SK-N-SH (cell line): Measurements from ENCODE around the gene IQGAP1. TPM values are rescaled to one million over a fixed set of nuclear protein-coding genes. Genes with fewer than 3 reads are reported as not detected.
A peak's percentile ranks its signal among the peaks of the same experiment; 100 is the strongest.

Experiments used
- CTCF ChIA-PET: fragments of 300-600, 350-600 bp; formaldehyde crosslinking; extraction: SDS; loops from one replicate; lab custom pipeline; 2021; lab: Yijun Ruan, JAX
- POLR2A ChIA-PET: fragments of 350-600 bp; sonication (Branson Sonifier 250); formaldehyde crosslinking; extraction: SDS; loops from one replicate; lab custom pipeline; 2020; ENCODE audit warnings: antibody characterized with exemption, inconsistent platforms; lab: Yijun Ruan, JAX
- DNase-seq: peaks from one replicate; pipeline ENCODE4 v3.0.0; 2012
- H2AFZ ChIP-seq: fragments of 200-600 bp; sonication (generic); 2 replicates; pipeline ENCODE4 v1.8.1; 2016; ENCODE audit warnings: antibody characterized with exemption, mild to moderate bottlenecking, low read depth
- H3F3A ChIP-seq: fragments of 200-600 bp; sonication (generic); replicated peaks from 2 replicates; pipeline ENCODE3; 2016; ENCODE audit warnings: antibody characterized with exemption, mild to moderate bottlenecking; ENCODE audit not compliant: insufficient read depth
- H3K27ac ChIP-seq, 2 experiments: fragments of 200-500 bp in 1 of 2; fragments of 200-600 bp in 1 of 2; sonication (Bioruptor generic) in 1 of 2; sonication (generic), shearing (Covaris generic) in 1 of 2; 2 replicates each; pipeline versions ENCODE4 v1.5.1 to v1.6.1; 2014 to 2016; ENCODE audit warnings: low read depth in 2 of 2, inconsistent platforms in 1 of 2, low read length in 1 of 2, mild to moderate bottlenecking in 1 of 2, mixed read lengths in 1 of 2
- H3K27me3 ChIP-seq: fragments of 200-600 bp; sonication (generic), shearing (Covaris generic); 2 replicates; pipeline ENCODE4 v1.6.1; 2016; ENCODE audit warnings: mixed run types; ENCODE audit not compliant: insufficient read depth
- H3K36me3 ChIP-seq, 2 experiments: fragments of 200-500 bp in 1 of 2; fragments of 200-600 bp in 1 of 2; sonication (Bioruptor generic) in 1 of 2; sonication (generic) in 1 of 2; replicated peaks in 1 of 2; 2 replicates each; pipeline versions ENCODE3 to v1.5.1; 2014 to 2016; ENCODE audit warnings: low read length in 1 of 2, mild to moderate bottlenecking in 1 of 2; ENCODE audit not compliant: insufficient read depth in 2 of 2, control insufficient read depth in 1 of 2
- H3K4me1 ChIP-seq, 2 experiments: fragments of 200-500 bp in 1 of 2; fragments of 200-600 bp in 1 of 2; sonication (Bioruptor generic) in 1 of 2; sonication (generic), shearing (Covaris generic) in 1 of 2; 2 replicates each; pipeline versions ENCODE4 v1.5.1 to v1.6.1; 2014 to 2016; ENCODE audit warnings: low read depth in 1 of 2, low read length in 1 of 2, mixed run types in 1 of 2; ENCODE audit not compliant: insufficient read depth in 2 of 2, control insufficient read depth in 1 of 2
- H3K4me2 ChIP-seq: fragments of 200-600 bp; sonication (generic), shearing (Covaris generic); 2 replicates; pipeline ENCODE4 v1.6.1; 2017; ENCODE audit warnings: mixed run types
- H3K4me3 ChIP-seq, 2 experiments: fragments of 200-500 bp in 1 of 2; fragments of 200-600 bp in 1 of 2; sonication (Bioruptor generic) in 1 of 2; sonication (generic), shearing (Covaris generic) in 1 of 2; 2 replicates each; pipeline versions ENCODE4 v1.5.1 to v1.8.1; 2014 to 2016; ENCODE audit warnings: low read depth in 2 of 2, inconsistent platforms in 1 of 2, low read length in 1 of 2, mild to moderate bottlenecking in 1 of 2, mixed read lengths in 1 of 2, moderate library complexity in 1 of 2
- H3K79me2 ChIP-seq: fragments of 200-600 bp; sonication (generic); 2 replicates; pipeline ENCODE4 v1.8.1; 2017; ENCODE audit warnings: mild to moderate bottlenecking; ENCODE audit not compliant: insufficient read depth
- H3K9ac ChIP-seq: fragments of 200-600 bp; sonication (generic); 2 replicates; pipeline ENCODE4 v1.6.1; 2017; ENCODE audit warnings: mixed run types
- H3K9me2 ChIP-seq: fragments of 200-600 bp; sonication (generic); 2 replicates; pipeline ENCODE4 v1.6.1; 2017; ENCODE audit warnings: mixed run types
- H3K9me3 ChIP-seq: fragments of 200-600 bp; sonication (generic); 2 replicates; pipeline ENCODE4 v1.6.1; 2017; ENCODE audit warnings: mixed run types, mild to moderate bottlenecking, moderate library complexity
- H4K20me1 ChIP-seq: fragments of 200-600 bp; sonication (generic); 2 replicates; pipeline ENCODE4 v1.6.1; 2017; ENCODE audit warnings: mild to moderate bottlenecking, mixed run types; ENCODE audit not compliant: insufficient read depth
- EP300 ChIP-seq, 2 experiments: IDR thresholded peaks; 2 replicates each; pipeline versions ENCODE4 v1.4.0 to v1.6.1; 2012; ENCODE audit warnings: borderline replicate concordance in 1 of 2, low read depth in 1 of 2, low read length in 1 of 2
- FOXJ3 ChIP-seq: sonication (generic); formaldehyde crosslinking; IDR thresholded peaks from 2 replicates; pipeline ENCODE4 v1.5.1; 2020; ENCODE audit warnings: mild to moderate bottlenecking, missing genetic modification reagents
- GABPA ChIP-seq: IDR thresholded peaks from 2 replicates; pipeline ENCODE4 v1.4.0; 2012; ENCODE audit warnings: low read depth, mild to moderate bottlenecking
- GATA2 ChIP-seq: sonication (generic); formaldehyde crosslinking; IDR thresholded peaks from 2 replicates; pipeline ENCODE4 v1.5.0; 2020; ENCODE audit warnings: mild to moderate bottlenecking, missing genetic modification reagents
- IRF3 ChIP-seq: fragments of 150-350 bp; IDR thresholded peaks from 2 replicates; pipeline ENCODE4 v1.6.1; 2016; ENCODE audit warnings: mild to moderate bottlenecking, low read depth, low read length
- MAX ChIP-seq: IDR thresholded peaks from 2 replicates; pipeline ENCODE4 v1.4.0; 2012; ENCODE audit warnings: low read depth
- MXI1 ChIP-seq: IDR thresholded peaks from 2 replicates; pipeline ENCODE4 v1.6.1; 2012; ENCODE audit warnings: mild to moderate bottlenecking, low read depth, low read length, improper control_type of control experiment
- NFIC ChIP-seq: IDR thresholded peaks from 2 replicates; pipeline ENCODE4 v1.4.0; 2012; ENCODE audit warnings: borderline replicate concordance
- NRF1 ChIP-seq: IDR thresholded peaks from 2 replicates; pipeline ENCODE4 v1.6.1; 2012; ENCODE audit warnings: low read depth, mild to moderate bottlenecking, low read length
- POLR2AphosphoS5 ChIP-seq: IDR thresholded peaks from 2 replicates; pipeline ENCODE4 v1.6.1; 2012; ENCODE audit warnings: low read depth, low read length
- RAD21 ChIP-seq: IDR thresholded peaks from 2 replicates; pipeline ENCODE4 v1.6.1; 2012; ENCODE audit warnings: mild to moderate bottlenecking, low read length
- RCOR1 ChIP-seq: fragments of 150-350 bp; IDR thresholded peaks from 2 replicates; pipeline ENCODE4 v1.6.1; 2017; ENCODE audit warnings: antibody characterized with exemption, low read length
- SIN3A ChIP-seq: IDR thresholded peaks from 2 replicates; pipeline ENCODE4 v1.6.1; 2012; ENCODE audit warnings: low read depth, mild to moderate bottlenecking, low read length, moderate library complexity, borderline replicate concordance
- TAF1 ChIP-seq: IDR thresholded peaks from 2 replicates; pipeline ENCODE4 v1.6.1; 2012; ENCODE audit warnings: low read depth, mild to moderate bottlenecking, low read length, moderate library complexity, borderline replicate concordance
- TEAD4 ChIP-seq: IDR thresholded peaks from 2 replicates; pipeline ENCODE4 v1.4.0; 2012; ENCODE audit warnings: mild to moderate bottlenecking, borderline replicate concordance; ENCODE audit not compliant: insufficient read depth
- YY1 ChIP-seq: IDR thresholded peaks from 2 replicates; pipeline ENCODE4 v1.4.0; 2012; ENCODE audit warnings: low read depth, mild to moderate bottlenecking
- whole genome bisulfite sequencing: methylation state at CpG from one replicate; pipeline ENCODE4 v1.1.6; 2017; ENCODE audit warnings: low lambda C conversion rate; 5-methylcytosine and 5-hydroxymethylcytosine counted together
- polyA plus RNA-seq, 3 experiments: library from polyadenylated mRNA; depleted of rRNA; stranded (reverse); fragments of >200 nt; gene quantifications; 2 replicates each; pipeline ENCODE4 v1.2.3, GENCODE V29; 2012

Gene IQGAP1
- polyA plus RNA-seq, 1 of the 3 experiments (the other 2 are of a cell fraction): 56.5 TPM

- Histone ChIP-seq H3K27me3 (no peaks in the 10 kb centered on the region), H3K9ac (no peak overlapping the region), H3K4me2 (no peak overlapping the region), H3K4me3 (no peak overlapping the region), H3K9me3 (no peaks in the 10 kb centered on the region), H3K9me2 (no peaks in the 10 kb centered on the region), H3K79me2 (peaks cover 97% of the 10 kb centered on the region), H3F3A (peaks cover 42% of the 10 kb centered on the region), H3K27ac (peak overlapping the region in 1 of 2 experiments; percentile 96; a peak in 2 of 4 replicates), H2AFZ (no peak overlapping the region), H3K36me3 (peaks cover 0 to 7% of the 10 kb centered on the region in 2 experiments), H4K20me1 (peaks cover 53% of the 10 kb centered on the region), H3K4me1 (peaks cover 0 to 63% of the 10 kb centered on the region in 2 experiments; a peak in 2 of 4 replicates)
- DNase-seq: no peak
- 92% methylated on average over 2 of the region's 2 CpGs for WGBS
- CTCF ChIA-PET: interaction anchor here (1.4 to 3.3 kb wide), 3 partner anchors 9 to 102 kb away, joined by 3 to 12 read pairs (median 4); no protein-coding TSS in a partner anchor
- TF ChIP-seq POLR2AphosphoS5 (no peak), NFIC (no peak), GABPA (no peak)
- POLR2A ChIA-PET: interaction anchor here (1.3 to 1.8 kb wide), 2 partner anchors 9 to 14 kb away, joined by 3 to 7 read pairs; no protein-coding TSS in a partner anchor
Measured at GRCh38 chr15:90422043-90422442, 34.0 kb downstream of the IQGAP1 start.

DNA sequence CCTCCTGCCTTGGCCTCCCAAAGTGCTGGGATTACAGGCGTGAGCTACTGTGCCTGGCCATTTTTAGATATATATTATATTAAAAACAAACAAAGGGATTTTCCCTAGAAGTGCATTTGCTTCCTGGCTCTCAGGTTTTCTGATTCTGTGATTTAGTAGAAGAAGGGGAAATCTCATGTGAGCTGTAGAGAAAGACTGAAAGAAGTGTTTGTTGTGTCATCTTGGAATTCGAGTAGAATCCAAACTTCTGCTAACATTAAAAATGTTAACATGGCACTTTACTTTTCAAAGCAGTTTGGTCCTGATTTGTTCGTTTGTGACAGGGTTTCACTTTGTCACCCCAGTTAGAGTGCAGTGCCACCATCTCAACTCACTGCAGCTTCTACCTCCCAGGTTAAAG lies 34.9 kb downstream of the IQGAP1 start:
- peaks cover 0 to 11% of the 10 kb centered on the region in 2 experiments for H3K36me3 ChIP-seq
- H3K4me3 ChIP-seq: no peak overlapping the region
- H3K4me1 ChIP-seq: peaks cover 0 to 63% of the 10 kb centered on the region in 2 experiments; a peak in 2 of 4 replicates
- no peaks in the 10 kb centered on the region for H3K27me3 ChIP-seq
- H3K27ac ChIP-seq: no peak overlapping the region
- CTCF ChIA-PET: interaction anchor here (1.1 to 3.3 kb wide), 4 partner anchors 8 to 103 kb away, joined by 3 to 12 read pairs (median 6); no protein-coding TSS in a partner anchor
- 92% methylated on average over 3 of the region's 3 CpGs for WGBS
- no peak for DNase-seq
- TF ChIP-seq TAF1 (no peak), POLR2AphosphoS5 (no peak), NRF1 (no peak), MAX (no peak), RAD21 (no peak), FOXJ3 (CRISPR knock-in tag) (no peak), EP300 (IDR thresholded peaks at IDR 0.05; ENCODE audit: borderline replicate concordance in 1 of 2, low read depth in 1 of 2, low read length in 1 of 2) (no peak), RCOR1 (no peak), GATA2 (CRISPR knock-in tag) (no peak), SIN3A (no peak), TEAD4 (no peak), YY1 (no peak), MXI1 (no peak), IRF3 (no peak)
- no peak overlapping the region for H3K9ac ChIP-seq
- no peaks in the 10 kb centered on the region for H3K9me2 ChIP-seq
- peaks cover 42% of the 10 kb centered on the region for H3F3A ChIP-seq
- H3K79me2 ChIP-seq: peaks cover 97% of the 10 kb centered on the region
- no peak overlapping the region for H2AFZ ChIP-seq
- peaks cover 53% of the 10 kb centered on the region for H4K20me1 ChIP-seq
- no peaks in the 10 kb centered on the region for H3K9me3 ChIP-seq
- POLR2A ChIA-PET: interaction anchor here (1.8 kb wide), 1 partner anchor 10 kb away, joined by 7 read pairs; no protein-coding TSS in a partner anchor
- 0 out of 2 replicates have a peak overlapping the region, but pooled peaks have one; percentile 11 for H3K4me2 ChIP-seq
